ENCODE data around the gene SLC39A11.

Gene SLC39A11

GRCh38 chr17:73039282-73039681 is 53.2 kb downstream of the SLC39A11 start:
- DNase-seq = no peak

GRCh38 chr17:73031472-73031871 is 61.0 kb downstream of the SLC39A11 start:
- no peak for DNase-seq

GRCh38 chr17:73030995-73031394 is 61.5 kb downstream of the SLC39A11 start:
- no peak for DNase-seq

GRCh38 chr17:73030501-73030921 is 62.0 kb downstream of the SLC39A11 start:
- DNase-seq = no peak

GRCh38 chr17:73029991-73030390 is 62.5 kb downstream of the SLC39A11 start:
- DNase-seq = no peak

- DNase-seq = no peak
Observed at GRCh38 chr17:73029021-73029420, 63.5 kb downstream of the SLC39A11 start.

GRCh38 chr17:73028299-73028755 is 64.2 kb downstream of the SLC39A11 start:
- DNase-seq = no peak

- no peak for DNase-seq
Observed at GRCh38 chr17:73027130-73027741, 65.3 kb downstream of the SLC39A11 start.

- DNase-seq = no peak
Observed at GRCh38 chr17:73025041-73025560, 67.4 kb downstream of the SLC39A11 start.

GRCh38 chr17:73023759-73024158 is 68.7 kb downstream of the SLC39A11 start:
- no peak for DNase-seq

GRCh38 chr17:73022694-73023093 is 69.8 kb downstream of the SLC39A11 start:
- DNase-seq = no peak

- no peak for DNase-seq
Observed at GRCh38 chr17:73021771-73022170, 70.7 kb downstream of the SLC39A11 start.

- DNase-seq = no peak
Observed at GRCh38 chr17:73020110-73020509, 72.4 kb downstream of the SLC39A11 start.

GRCh38 chr17:73018599-73018998 is 73.9 kb downstream of the SLC39A11 start:
- no peak for DNase-seq

GRCh38 chr17:73017658-73018057 is 74.8 kb downstream of the SLC39A11 start:
- no peak for DNase-seq

- no peak for DNase-seq
Observed at GRCh38 chr17:73015722-73016276, 76.7 kb downstream of the SLC39A11 start.

- no peak for DNase-seq
Observed at GRCh38 chr17:73013816-73014663, 78.4 kb downstream of the SLC39A11 start.

- DNase-seq = peak in 1 of 2 experiments; percentile 9
Observed at GRCh38 chr17:73013301-73013700, 79.2 kb downstream of the SLC39A11 start.

- DNase-seq = peak in 1 of 2 experiments; percentile 21
Observed at GRCh38 chr17:73011016-73011486, 81.4 kb downstream of the SLC39A11 start.

- no peak for DNase-seq
Observed at GRCh38 chr17:73010414-73010813, 82.1 kb downstream of the SLC39A11 start.

GRCh38 chr17:73007407-73007806 is 85.1 kb downstream of the SLC39A11 start:
- no peak for DNase-seq

- DNase-seq = no peak
Observed at GRCh38 chr17:73005360-73005759, 87.1 kb downstream of the SLC39A11 start.

- DNase-seq = no peak
Observed at GRCh38 chr17:73003487-73003886, 89.0 kb downstream of the SLC39A11 start.

- no peak for DNase-seq
Observed at GRCh38 chr17:73000832-73001231, 91.7 kb downstream of the SLC39A11 start.
